Measurements from ENCODE around the gene PLBD2. TPM values are rescaled to one million over a fixed set of nuclear protein-coding genes. Genes with fewer than 3 reads are reported as not detected.

PLBD2 gene
- total RNA-seq, 1 donor from 2014 or later: 4.9 TPM

GRCh38 chr12:113436993-113437728 lies 78.8 kb downstream of the PLBD2 start:
- Mint-ChIP-seq H3K27ac (no peak overlapping the region), H3K9me3 (no peaks in the 10 kb centered on the region), H3K4me1 (peaks cover 6% of the 10 kb centered on the region), H3K4me3 (no peak overlapping the region), H3K36me3 (no peaks in the 10 kb centered on the region), H3K27me3 (ENCODE audit: insufficient read depth, low read depth) (peaks cover 2% of the 10 kb centered on the region)
- H4K20me1 ChIP-seq (ENCODE audit: low read depth): no peaks in the 10 kb centered on the region
- no peaks in the 10 kb centered on the region for H3F3A ChIP-seq (ENCODE audit: low read depth)
- H3K9me3 ChIP-seq (ENCODE audit: low read depth): no peaks in the 10 kb centered on the region
- H3K27me3 ChIP-seq: no peaks in the 10 kb centered on the region
- H3K9ac ChIP-seq: no peak overlapping the region
- no peak for TF ChIP-seq CTCF (IDR thresholded peaks at IDR 0.05)
- TF ChIP-seq EZH2phosphoT487 (IDR thresholded peaks at IDR 0.05): no peak
- TF ChIP-seq EZH2 (IDR thresholded peaks at IDR 0.05): no peak
- no peak overlapping the region for H2AFZ ChIP-seq (replicated peaks)
- no peak overlapping the region for H3K27ac ChIP-seq
- H3K4me3 ChIP-seq: no peak overlapping the region
- H3K36me3 ChIP-seq: no peaks in the 10 kb centered on the region
- no peak overlapping the region for H3K4me2 ChIP-seq
- no peaks in the 10 kb centered on the region for H3K79me2 ChIP-seq (ENCODE audit: low read depth)
- H3K4me1 ChIP-seq: no peaks in the 10 kb centered on the region
- no peak for DNase-seq (ENCODE audit: low spot score)

GRCh38 chr12:113437729-113438100 lies 79.3 kb downstream of the PLBD2 start:
- no peak overlapping the region for H3K4me3 ChIP-seq
- no peak for TF ChIP-seq CTCF (IDR thresholded peaks at IDR 0.05)
- TF ChIP-seq EZH2 (IDR thresholded peaks at IDR 0.05): no peak
- no peak for TF ChIP-seq EZH2phosphoT487 (IDR thresholded peaks at IDR 0.05)
- no peaks in the 10 kb centered on the region for H3K79me2 ChIP-seq (ENCODE audit: low read depth)
- no peaks in the 10 kb centered on the region for H3K27me3 ChIP-seq
- no peaks in the 10 kb centered on the region for H3F3A ChIP-seq (ENCODE audit: low read depth)
- H3K27ac Mint-ChIP-seq: no peak overlapping the region
- no peak for DNase-seq (ENCODE audit: low spot score)
- no peaks in the 10 kb centered on the region for H3K36me3 ChIP-seq
- H3K9me3 Mint-ChIP-seq: no peaks in the 10 kb centered on the region
- no peaks in the 10 kb centered on the region for H3K9me3 ChIP-seq (ENCODE audit: low read depth)
- H3K27me3 Mint-ChIP-seq (ENCODE audit: insufficient read depth, low read depth): peaks cover 2% of the 10 kb centered on the region
- peaks cover 6% of the 10 kb centered on the region for H3K4me1 Mint-ChIP-seq
- H3K9ac ChIP-seq: no peak overlapping the region
- no peak overlapping the region for H2AFZ ChIP-seq (replicated peaks)
- no peaks in the 10 kb centered on the region for H4K20me1 ChIP-seq (ENCODE audit: low read depth)
- H3K4me3 Mint-ChIP-seq: no peak overlapping the region
- H3K36me3 Mint-ChIP-seq: no peaks in the 10 kb centered on the region
- H3K4me1 ChIP-seq: no peaks in the 10 kb centered on the region
- H3K4me2 ChIP-seq: no peak overlapping the region
- no peak overlapping the region for H3K27ac ChIP-seq

GRCh38 chr12:113438523-113439300 lies 80.3 kb downstream of the PLBD2 start:
- H3K36me3 ChIP-seq: no peaks in the 10 kb centered on the region
- H3K4me2 ChIP-seq: no peak overlapping the region
- TF ChIP-seq EZH2phosphoT487 (IDR thresholded peaks at IDR 0.05) (no peak), CTCF (IDR thresholded peaks at IDR 0.05) (no peak), EZH2 (IDR thresholded peaks at IDR 0.05) (no peak)
- DNase-seq (ENCODE audit: low spot score): no peak
- no peaks in the 10 kb centered on the region for H3F3A ChIP-seq (ENCODE audit: low read depth)
- no peak overlapping the region for H2AFZ ChIP-seq (replicated peaks)
- Mint-ChIP-seq H3K4me1 (peaks cover 6% of the 10 kb centered on the region), H3K27me3 (ENCODE audit: insufficient read depth, low read depth) (no peaks in the 10 kb centered on the region), H3K9me3 (no peaks in the 10 kb centered on the region), H3K36me3 (no peaks in the 10 kb centered on the region), H3K27ac (no peak overlapping the region), H3K4me3 (no peak overlapping the region)
- no peaks in the 10 kb centered on the region for H4K20me1 ChIP-seq (ENCODE audit: low read depth)
- H3K4me1 ChIP-seq: no peaks in the 10 kb centered on the region
- no peaks in the 10 kb centered on the region for H3K27me3 ChIP-seq
- H3K79me2 ChIP-seq (ENCODE audit: low read depth): no peaks in the 10 kb centered on the region
- no peak overlapping the region for H3K27ac ChIP-seq
- H3K9me3 ChIP-seq (ENCODE audit: low read depth): no peaks in the 10 kb centered on the region
- H3K9ac ChIP-seq: no peak overlapping the region
- no peak overlapping the region for H3K4me3 ChIP-seq

Measured in neural progenitor cell (in vitro differentiated cells).